Measurements from ENCODE around the gene MYOT. TPM values are rescaled to one million over a fixed set of nuclear protein-coding genes. Genes with fewer than 3 reads are reported as not detected.

Gene MYOT
- total RNA-seq, 1 experiment from 2014 or later = not detected

GRCh38 chr5:137856916-137857862 lies 10.5 kb upstream of the MYOT start:
- ChIA-PET CTCF (no interaction called here), POLR2A (no interaction called here)
- no peaks in the 10 kb centered on the region for H3K36me3 Mint-ChIP-seq
- H3K4me1 Mint-ChIP-seq = peaks cover 4% of the 10 kb centered on the region; the same call in 1 of the 2 replicates
- ATAC-seq (no peak), DNase-seq (ENCODE audit: low spot score) (no peak)
- no peaks in the 10 kb centered on the region for H3K27me3 Mint-ChIP-seq (ENCODE audit: low read depth)
- peaks cover 10% of the 10 kb centered on the region; the same call in 1 of the 2 replicates for H3K9me3 Mint-ChIP-seq
- no peak for TF ChIP-seq CREB1 (CRISPR knock-in tag; IDR thresholded peaks at IDR 0.05)
- no peak for TF ChIP-seq SOX15 (CRISPR knock-in tag; IDR thresholded peaks at IDR 0.05)
- TF ChIP-seq FOXP4 (CRISPR knock-in tag; IDR thresholded peaks at IDR 0.05) = no peak
- TF ChIP-seq, protein P1, sequence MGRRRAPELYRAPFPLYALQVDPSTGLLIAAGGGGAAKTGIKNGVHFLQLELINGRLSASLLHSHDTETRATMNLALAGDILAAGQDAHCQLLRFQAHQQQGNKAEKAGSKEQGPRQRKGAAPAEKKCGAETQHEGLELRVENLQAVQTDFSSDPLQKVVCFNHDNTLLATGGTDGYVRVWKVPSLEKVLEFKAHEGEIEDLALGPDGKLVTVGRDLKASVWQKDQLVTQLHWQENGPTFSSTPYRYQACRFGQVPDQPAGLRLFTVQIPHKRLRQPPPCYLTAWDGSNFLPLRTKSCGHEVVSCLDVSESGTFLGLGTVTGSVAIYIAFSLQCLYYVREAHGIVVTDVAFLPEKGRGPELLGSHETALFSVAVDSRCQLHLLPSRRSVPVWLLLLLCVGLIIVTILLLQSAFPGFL (CRISPR knock-in tag; IDR thresholded peaks at IDR 0.05; ENCODE audit: borderline replicate concordance) = no peak
- TF ChIP-seq, protein P2, sequence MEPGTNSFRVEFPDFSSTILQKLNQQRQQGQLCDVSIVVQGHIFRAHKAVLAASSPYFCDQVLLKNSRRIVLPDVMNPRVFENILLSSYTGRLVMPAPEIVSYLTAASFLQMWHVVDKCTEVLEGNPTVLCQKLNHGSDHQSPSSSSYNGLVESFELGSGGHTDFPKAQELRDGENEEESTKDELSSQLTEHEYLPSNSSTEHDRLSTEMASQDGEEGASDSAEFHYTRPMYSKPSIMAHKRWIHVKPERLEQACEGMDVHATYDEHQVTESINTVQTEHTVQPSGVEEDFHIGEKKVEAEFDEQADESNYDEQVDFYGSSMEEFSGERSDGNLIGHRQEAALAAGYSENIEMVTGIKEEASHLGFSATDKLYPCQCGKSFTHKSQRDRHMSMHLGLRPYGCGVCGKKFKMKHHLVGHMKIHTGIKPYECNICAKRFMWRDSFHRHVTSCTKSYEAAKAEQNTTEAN (CRISPR knock-in tag; IDR thresholded peaks at IDR 0.05) = no peak
- no peak for TF ChIP-seq GABPB1 (CRISPR knock-in tag; IDR thresholded peaks at IDR 0.05)
- no peak for TF ChIP-seq USF2 (CRISPR knock-in tag; IDR thresholded peaks at IDR 0.05)
- no peak for TF ChIP-seq TP53 (CRISPR knock-in tag; IDR thresholded peaks at IDR 0.05)
- no peak for TF ChIP-seq ATF3 (CRISPR knock-in tag; conservative IDR thresholded peaks at IDR 0.05)
- TF ChIP-seq CDX4 (CRISPR knock-in tag; IDR thresholded peaks at IDR 0.05; ENCODE audit: borderline replicate concordance) = no peak
- TF ChIP-seq, protein P3, sequence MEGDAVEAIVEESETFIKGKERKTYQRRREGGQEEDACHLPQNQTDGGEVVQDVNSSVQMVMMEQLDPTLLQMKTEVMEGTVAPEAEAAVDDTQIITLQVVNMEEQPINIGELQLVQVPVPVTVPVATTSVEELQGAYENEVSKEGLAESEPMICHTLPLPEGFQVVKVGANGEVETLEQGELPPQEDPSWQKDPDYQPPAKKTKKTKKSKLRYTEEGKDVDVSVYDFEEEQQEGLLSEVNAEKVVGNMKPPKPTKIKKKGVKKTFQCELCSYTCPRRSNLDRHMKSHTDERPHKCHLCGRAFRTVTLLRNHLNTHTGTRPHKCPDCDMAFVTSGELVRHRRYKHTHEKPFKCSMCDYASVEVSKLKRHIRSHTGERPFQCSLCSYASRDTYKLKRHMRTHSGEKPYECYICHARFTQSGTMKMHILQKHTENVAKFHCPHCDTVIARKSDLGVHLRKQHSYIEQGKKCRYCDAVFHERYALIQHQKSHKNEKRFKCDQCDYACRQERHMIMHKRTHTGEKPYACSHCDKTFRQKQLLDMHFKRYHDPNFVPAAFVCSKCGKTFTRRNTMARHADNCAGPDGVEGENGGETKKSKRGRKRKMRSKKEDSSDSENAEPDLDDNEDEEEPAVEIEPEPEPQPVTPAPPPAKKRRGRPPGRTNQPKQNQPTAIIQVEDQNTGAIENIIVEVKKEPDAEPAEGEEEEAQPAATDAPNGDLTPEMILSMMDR (IDR thresholded peaks at IDR 0.05) = no peak
- no peak for TF ChIP-seq ZNF425 (CRISPR knock-in tag; conservative IDR thresholded peaks at IDR 0.05)
- H3K4me3 Mint-ChIP-seq = no peak overlapping the region
- H3K27ac Mint-ChIP-seq = no peak overlapping the region
